ENCODE measurements around the gene COL2A1.

Gene COL2A1

GRCh38 chr12:48029491-48030172 lies 25.4 kb upstream of the COL2A1 start:
- peak; percentile 40 for DNase-seq

GRCh38 chr12:48028541-48029431 lies 24.5 kb upstream of the COL2A1 start:
- DNase-seq, result no peak

- no peak for DNase-seq
Observed at GRCh38 chr12:48027183-48028002, 23.1 kb upstream of the COL2A1 start.

- DNase-seq, result no peak
Observed at GRCh38 chr12:48026060-48026827, 22.0 kb upstream of the COL2A1 start.

- DNase-seq, result no peak
Observed at GRCh38 chr12:48025281-48025680, 21.0 kb upstream of the COL2A1 start.

- DNase-seq, result no peak
Observed at GRCh38 chr12:48024735-48025134, 20.5 kb upstream of the COL2A1 start.

- no peak for DNase-seq
Observed at GRCh38 chr12:48023386-48023785, 19.1 kb upstream of the COL2A1 start.

GRCh38 chr12:48022676-48023385 lies 18.6 kb upstream of the COL2A1 start:
- no peak for DNase-seq

- DNase-seq, result no peak
Observed at GRCh38 chr12:48022180-48022521, 17.9 kb upstream of the COL2A1 start.

- DNase-seq, result no peak
Observed at GRCh38 chr12:48021485-48022179, 17.4 kb upstream of the COL2A1 start.

GRCh38 chr12:48019639-48020265 lies 15.5 kb upstream of the COL2A1 start:
- no peak for DNase-seq

GRCh38 chr12:48018618-48018995 lies 14.3 kb upstream of the COL2A1 start:
- no peak for DNase-seq

GRCh38 chr12:48017921-48018617 lies 13.8 kb upstream of the COL2A1 start:
- DNase-seq, result no peak

GRCh38 chr12:48017496-48017895 lies 13.2 kb upstream of the COL2A1 start:
- no peak for DNase-seq

- DNase-seq, result no peak
Observed at GRCh38 chr12:48016373-48017020, 12.2 kb upstream of the COL2A1 start.

- no peak for DNase-seq
Observed at GRCh38 chr12:48015954-48016353, 11.7 kb upstream of the COL2A1 start.

GRCh38 chr12:48015129-48015528 lies 10.9 kb upstream of the COL2A1 start:
- DNase-seq, result no peak

- no peak for DNase-seq
Observed at GRCh38 chr12:48013287-48013686, 9.0 kb upstream of the COL2A1 start.

- no peak for DNase-seq
Observed at GRCh38 chr12:48012070-48012469, 7.8 kb upstream of the COL2A1 start.
